BE2C (cell line): ENCODE data around the gene KICS2. TPM values are rescaled to one million over a fixed set of nuclear protein-coding genes. Genes with fewer than 3 reads are reported as not detected.

Experiments
- DNase-seq: peaks from one replicate; pipeline ENCODE4 v3.0.0-alpha.2; 2020
- H3K27me3 ChIP-seq: fragments of 250-450 bp; sonication (Bioruptor Pico); 2 replicates; pipeline ENCODE4 v1.5.1; 2020; ENCODE audit warnings: mild to moderate bottlenecking
- H3K36me3 ChIP-seq: fragments of 250-450 bp; sonication (Bioruptor Pico); 2 replicates; pipeline ENCODE4 v1.5.1; 2020; ENCODE audit warnings: mild to moderate bottlenecking
- H3K4me1 ChIP-seq: fragments of 250-450 bp; sonication (Bioruptor Pico); 2 replicates; pipeline ENCODE4 v1.5.1; 2020
- H3K4me3 ChIP-seq: 2 replicates; pipeline ENCODE4 v1.5.1; 2011; ENCODE audit warnings: low read depth, low read length
- H3K9me3 ChIP-seq: fragments of 250-450 bp; sonication (Bioruptor Pico); 2 replicates; pipeline ENCODE4 v1.5.1; 2020
- polyA plus RNA-seq: library from polyadenylated mRNA; unstranded; fragments of >200 nt; gene quantifications from one replicate; pipeline ENCODE4 v1.2.1, GENCODE V29; 2012; ENCODE audit warnings: low read depth, missing spikeins; ENCODE audit not compliant: insufficient read length, insufficient read depth
- TF ChIP-seq, protein P1 (sequence below): IDR thresholded peaks from 2 replicates; pipeline ENCODE4 v1.5.1; 2012; ENCODE audit warnings: mild to moderate bottlenecking, low read depth, low read length

Gene KICS2
- polyA plus RNA-seq, result 6.8 TPM

DNA sequence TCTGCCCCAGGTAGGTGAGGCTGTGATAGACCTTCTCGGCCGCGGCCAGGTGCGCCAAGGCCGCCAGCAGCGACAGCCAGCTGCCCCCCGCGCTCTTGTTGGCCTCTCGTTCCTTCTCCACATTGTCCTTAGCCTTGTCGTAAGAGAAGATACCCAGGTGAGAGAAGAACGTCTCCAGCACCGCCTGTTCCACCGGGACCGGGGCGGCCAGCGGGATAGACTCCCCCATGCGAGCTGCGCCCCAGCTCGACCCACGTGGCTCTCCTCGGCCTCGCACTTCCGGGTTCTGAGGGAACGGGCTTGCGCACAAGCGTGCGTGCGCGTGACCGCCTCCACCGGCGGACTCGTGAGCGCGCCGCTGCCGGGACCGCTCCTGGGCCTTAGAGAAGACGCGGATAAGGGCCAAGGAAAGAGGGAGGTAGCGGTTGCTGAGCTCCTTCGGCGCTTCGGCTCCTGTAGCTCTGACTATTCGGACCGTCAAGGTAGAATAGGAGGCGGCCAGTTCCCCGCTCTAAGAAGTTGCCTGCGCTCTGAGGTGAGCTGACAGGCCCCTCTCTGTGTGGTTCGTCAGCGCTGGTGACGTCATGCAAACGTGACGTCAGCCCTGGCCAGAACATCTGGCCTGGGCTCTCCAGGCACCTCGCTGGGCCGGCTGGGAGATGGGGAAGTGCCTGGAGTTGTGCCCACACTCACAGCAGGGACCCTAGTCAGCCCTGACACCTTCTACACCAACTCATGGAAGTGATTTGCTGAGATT is at the start of gene KICS2:
Gene KICS2, minus strand, starts transcription at position 288 of the 757 bp plus-strand sequence. Its CDS starts 59 bp downstream, at position 229.
- no peaks in the 10 kb centered on the region for H3K4me1 ChIP-seq
- H3K4me3 ChIP-seq, result peak within 1 kb of the TSS; percentile 89

DNA sequence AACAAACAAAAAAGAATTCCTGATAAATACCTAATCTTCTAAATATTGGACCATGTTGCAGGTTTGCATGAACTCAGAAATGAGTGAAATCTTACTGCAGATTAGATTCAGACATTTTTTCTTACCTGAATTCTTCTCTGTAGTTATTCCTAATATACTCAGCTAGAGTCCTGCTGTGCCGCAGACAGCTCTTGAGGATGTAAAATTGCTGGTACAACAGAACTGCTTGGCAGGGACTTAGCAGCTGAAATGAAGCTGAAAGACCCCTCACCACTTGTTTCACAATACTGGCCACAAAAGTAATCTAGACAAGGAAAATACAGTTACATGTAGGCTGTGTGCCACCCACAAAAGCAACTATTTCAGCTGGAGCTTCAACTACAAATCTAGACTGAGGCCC is 48.3 kb upstream of the KICS2 start:
- no peaks in the 10 kb centered on the region for H3K36me3 ChIP-seq
- H3K4me3 ChIP-seq, result no peak overlapping the region
- no peak for DNase-seq
- TF ChIP-seq, protein P1, sequence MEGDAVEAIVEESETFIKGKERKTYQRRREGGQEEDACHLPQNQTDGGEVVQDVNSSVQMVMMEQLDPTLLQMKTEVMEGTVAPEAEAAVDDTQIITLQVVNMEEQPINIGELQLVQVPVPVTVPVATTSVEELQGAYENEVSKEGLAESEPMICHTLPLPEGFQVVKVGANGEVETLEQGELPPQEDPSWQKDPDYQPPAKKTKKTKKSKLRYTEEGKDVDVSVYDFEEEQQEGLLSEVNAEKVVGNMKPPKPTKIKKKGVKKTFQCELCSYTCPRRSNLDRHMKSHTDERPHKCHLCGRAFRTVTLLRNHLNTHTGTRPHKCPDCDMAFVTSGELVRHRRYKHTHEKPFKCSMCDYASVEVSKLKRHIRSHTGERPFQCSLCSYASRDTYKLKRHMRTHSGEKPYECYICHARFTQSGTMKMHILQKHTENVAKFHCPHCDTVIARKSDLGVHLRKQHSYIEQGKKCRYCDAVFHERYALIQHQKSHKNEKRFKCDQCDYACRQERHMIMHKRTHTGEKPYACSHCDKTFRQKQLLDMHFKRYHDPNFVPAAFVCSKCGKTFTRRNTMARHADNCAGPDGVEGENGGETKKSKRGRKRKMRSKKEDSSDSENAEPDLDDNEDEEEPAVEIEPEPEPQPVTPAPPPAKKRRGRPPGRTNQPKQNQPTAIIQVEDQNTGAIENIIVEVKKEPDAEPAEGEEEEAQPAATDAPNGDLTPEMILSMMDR, result no peak
- H3K9me3 ChIP-seq, result no peaks in the 10 kb centered on the region
- H3K27me3 ChIP-seq, result peaks cover 4% of the 10 kb centered on the region; the same call in 1 of the 2 replicates
- H3K4me1 ChIP-seq, result no peaks in the 10 kb centered on the region

More for the DNA sequence above, at the start of gene KICS2:
- TF ChIP-seq, protein P1, result no peak
- peak; percentile 92 for DNase-seq
- Histone ChIP-seq H3K27me3 (no peaks in the 10 kb centered on the region), H3K9me3 (no peaks in the 10 kb centered on the region), H3K36me3 (no peaks in the 10 kb centered on the region)

DNA sequence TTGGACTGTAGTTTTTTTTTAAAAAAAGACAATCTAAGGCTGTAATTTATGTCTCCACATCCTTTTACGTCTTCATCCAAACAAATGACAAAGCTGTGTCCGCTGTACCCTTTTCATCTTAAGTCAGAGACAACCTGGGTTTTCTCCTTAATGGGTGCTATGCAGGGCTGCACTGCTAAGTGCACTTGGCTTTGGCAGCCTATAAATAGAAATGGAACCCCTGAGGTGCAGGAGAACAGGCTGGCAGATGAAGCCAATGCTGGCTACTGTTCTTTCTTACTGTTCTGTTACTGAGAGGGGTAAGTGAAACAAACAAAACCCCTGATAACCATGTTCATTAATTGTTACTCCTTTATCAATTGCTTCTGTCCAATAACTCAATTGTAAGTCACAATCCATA is 47.1 kb upstream of the KICS2 start:
- DNase-seq, result no peak
- peaks cover 4% of the 10 kb centered on the region; the same call in 1 of the 2 replicates for H3K27me3 ChIP-seq
- no peaks in the 10 kb centered on the region for H3K36me3 ChIP-seq
- no peaks in the 10 kb centered on the region for H3K4me1 ChIP-seq
- no peaks in the 10 kb centered on the region for H3K9me3 ChIP-seq
- TF ChIP-seq, protein P1, result no peak
- H3K4me3 ChIP-seq, result no peak overlapping the region

GRCh38 chr12:64268409-64268808 is 46.3 kb upstream of the KICS2 start:
- Histone ChIP-seq H3K36me3 (no peaks in the 10 kb centered on the region), H3K4me1 (no peaks in the 10 kb centered on the region), H3K9me3 (no peaks in the 10 kb centered on the region), H3K4me3 (no peak overlapping the region), H3K27me3 (peaks cover 4% of the 10 kb centered on the region; the same call in 1 of the 2 replicates)
- no peak for DNase-seq
- TF ChIP-seq, protein P1, result no peak

DNA sequence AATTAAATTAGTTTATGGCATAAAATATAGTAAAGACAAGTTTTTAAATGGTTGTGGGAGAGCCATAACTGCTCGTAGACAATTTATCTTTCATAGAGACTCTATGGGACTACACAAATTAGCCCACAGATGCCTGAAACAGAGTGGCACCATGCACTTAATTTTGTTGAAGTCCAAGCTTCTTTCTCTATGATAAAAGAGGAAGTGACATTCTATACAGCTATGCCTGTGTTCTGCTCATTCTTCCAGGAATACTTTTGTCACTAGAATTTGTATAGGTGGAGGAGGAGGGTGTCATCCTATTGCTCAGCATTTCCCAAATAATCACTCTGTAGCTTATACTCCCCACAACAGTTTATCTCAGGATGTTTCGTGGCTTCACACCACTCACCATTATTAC is 43.7 kb upstream of the KICS2 start:
- Histone ChIP-seq H3K4me1 (no peaks in the 10 kb centered on the region), H3K9me3 (no peaks in the 10 kb centered on the region), H3K27me3 (peaks cover 3% of the 10 kb centered on the region; the same call in 1 of the 2 replicates), H3K4me3 (no peak overlapping the region), H3K36me3 (no peaks in the 10 kb centered on the region)
- TF ChIP-seq, protein P1, result no peak
- no peak for DNase-seq

DNA sequence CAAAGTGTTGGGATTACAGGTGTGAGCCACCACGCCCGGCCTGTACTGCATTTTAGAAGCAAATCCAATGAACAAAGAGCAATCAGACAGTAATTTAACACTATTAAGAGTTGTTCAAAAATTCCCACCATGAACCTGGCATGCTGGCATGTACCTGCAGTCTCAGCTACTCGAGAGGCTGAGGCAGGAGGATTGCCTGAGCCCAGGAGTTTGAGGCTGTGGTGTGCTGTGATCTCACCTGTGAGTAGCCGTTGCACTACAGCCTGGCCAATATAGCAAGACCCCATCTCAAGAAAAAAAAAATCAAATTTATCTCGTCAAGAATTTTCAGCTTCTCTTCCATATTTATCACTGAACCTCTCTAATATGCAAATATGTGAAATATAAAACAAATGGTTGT is 39.7 kb upstream of the KICS2 start:
- no peak for DNase-seq
- Histone ChIP-seq H3K9me3 (no peaks in the 10 kb centered on the region), H3K4me3 (no peak overlapping the region), H3K36me3 (no peaks in the 10 kb centered on the region), H3K27me3 (no peaks in the 10 kb centered on the region; the same call in 1 of the 2 replicates), H3K4me1 (no peaks in the 10 kb centered on the region)
- TF ChIP-seq, protein P1, result no peak
